ENCODE data around the gene MN1. TPM values are rescaled to one million over a fixed set of nuclear protein-coding genes. Genes with fewer than 3 reads are reported as not detected.

Gene MN1
- polyA plus RNA-seq, 10 donors = 12.2 to 21.0 (median 15.6) TPM

- peak in 1 of 3 donors; percentile 48 for DNase-seq
These were observed 15.1 kb downstream of the MN1 start for GRCh38 chr22:27786291-27786932.

- peak in 1 of 3 donors; percentile 45 for DNase-seq
These were observed 15.7 kb downstream of the MN1 start for GRCh38 chr22:27785831-27786230.

GRCh38 chr22:27784120-27784475 lies 17.5 kb downstream of the MN1 start:
- peak in 1 of 3 donors; percentile 66 for DNase-seq

- no peak for DNase-seq
These were observed 18.0 kb downstream of the MN1 start for GRCh38 chr22:27783436-27784119.

GRCh38 chr22:27782088-27782487 lies 19.5 kb downstream of the MN1 start:
- DNase-seq = no peak

GRCh38 chr22:27780161-27780575 lies 21.4 kb downstream of the MN1 start:
- DNase-seq = peak in 1 of 3 donors; percentile 47

- no peak for DNase-seq
These were observed 21.9 kb downstream of the MN1 start for GRCh38 chr22:27779643-27780042.

GRCh38 chr22:27778294-27779090 lies 23.1 kb downstream of the MN1 start:
- DNase-seq = no peak

- DNase-seq = no peak
These were observed 24.4 kb downstream of the MN1 start for GRCh38 chr22:27777128-27777527.

- DNase-seq = peak in 1 of 3 donors; percentile 52
These were observed 25.0 kb downstream of the MN1 start for GRCh38 chr22:27776650-27776958.

- no peak for DNase-seq
These were observed 25.6 kb downstream of the MN1 start for GRCh38 chr22:27775758-27776649.

- DNase-seq = no peak
These were observed 26.4 kb downstream of the MN1 start for GRCh38 chr22:27775087-27775698.

- DNase-seq = no peak
These were observed 27.4 kb downstream of the MN1 start for GRCh38 chr22:27774200-27774599.

- DNase-seq = peak in 1 of 3 donors; percentile 62
These were observed 28.5 kb downstream of the MN1 start for GRCh38 chr22:27772984-27773498.

- DNase-seq = peak in 1 of 3 donors; percentile 37
These were observed 29.2 kb downstream of the MN1 start for GRCh38 chr22:27772081-27772983.

GRCh38 chr22:27771637-27772036 lies 29.9 kb downstream of the MN1 start:
- no peak for DNase-seq

- DNase-seq = no peak
These were observed 32.5 kb downstream of the MN1 start for GRCh38 chr22:27769012-27769411.

- DNase-seq = no peak
These were observed 33.4 kb downstream of the MN1 start for GRCh38 chr22:27768027-27768653.

- DNase-seq = no peak
These were observed 34.9 kb downstream of the MN1 start for GRCh38 chr22:27766679-27767078.
